GM21447 (cell line): ENCODE results near the gene NOP10.
"Not testable (repeated sequence)": the region's sequence is repeated elsewhere in the genome, so short reads cannot be mapped to it uniquely, and the experiment has no call there.

Experiments
- ATAC-seq: cut with Tn5 transposase; IDR thresholded peaks from one replicate; pipeline ENCODE4 v1.9.1; 2021; ENCODE audit not compliant: unreplicated experiment

NOP10 gene

DNA sequence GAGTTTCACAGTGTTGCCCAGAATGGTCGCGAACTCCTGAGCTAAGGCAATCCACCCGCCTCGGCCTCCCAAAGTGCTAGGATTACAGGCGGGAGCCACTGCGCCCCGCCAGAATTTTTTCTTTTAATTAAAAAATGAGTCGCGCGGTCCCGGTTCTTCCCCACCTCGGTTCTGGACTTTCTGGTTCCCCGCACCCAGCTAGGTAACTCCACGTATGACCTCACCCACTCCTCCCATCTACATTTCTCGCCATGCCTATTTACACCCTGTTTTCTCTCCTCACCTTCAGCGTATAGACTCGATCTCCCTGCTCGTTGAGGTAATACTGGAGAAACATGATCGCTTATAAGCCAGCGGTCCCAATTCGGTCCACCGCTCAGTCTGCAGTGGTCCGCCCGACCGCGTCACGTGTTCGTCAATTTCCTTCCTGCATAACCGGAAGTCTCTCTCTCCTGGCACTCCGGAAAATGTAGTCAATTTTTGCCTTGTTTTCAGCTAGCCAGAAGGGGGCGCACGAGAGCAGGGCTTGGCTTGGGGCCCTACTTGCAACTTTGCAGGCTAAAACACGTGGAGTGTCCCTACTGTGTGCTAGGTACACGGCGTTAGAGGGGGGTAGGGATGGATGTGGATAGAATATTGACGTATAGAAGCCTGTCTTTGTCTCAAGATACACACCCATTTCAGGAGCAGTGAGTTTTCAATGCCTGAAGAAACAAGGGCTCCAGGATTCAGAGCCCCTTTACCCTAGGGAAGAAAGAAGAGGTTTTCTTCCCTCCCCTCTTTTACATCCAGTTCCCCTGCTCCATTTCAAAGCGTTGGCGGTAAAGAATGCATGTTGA, at the start of gene NOP10, which contains the start of gene NUTM1:
NOP10 (minus strand) TSS at position 400 of the 839 bp plus-strand sequence; CDS start at position 337, 63 bp downstream.
NUTM1 (plus strand) TSS at position 579 of the 839 bp plus-strand sequence. CDS start 382 bp downstream, outside the sequence.
- peak; percentile 87 for ATAC-seq

DNA sequence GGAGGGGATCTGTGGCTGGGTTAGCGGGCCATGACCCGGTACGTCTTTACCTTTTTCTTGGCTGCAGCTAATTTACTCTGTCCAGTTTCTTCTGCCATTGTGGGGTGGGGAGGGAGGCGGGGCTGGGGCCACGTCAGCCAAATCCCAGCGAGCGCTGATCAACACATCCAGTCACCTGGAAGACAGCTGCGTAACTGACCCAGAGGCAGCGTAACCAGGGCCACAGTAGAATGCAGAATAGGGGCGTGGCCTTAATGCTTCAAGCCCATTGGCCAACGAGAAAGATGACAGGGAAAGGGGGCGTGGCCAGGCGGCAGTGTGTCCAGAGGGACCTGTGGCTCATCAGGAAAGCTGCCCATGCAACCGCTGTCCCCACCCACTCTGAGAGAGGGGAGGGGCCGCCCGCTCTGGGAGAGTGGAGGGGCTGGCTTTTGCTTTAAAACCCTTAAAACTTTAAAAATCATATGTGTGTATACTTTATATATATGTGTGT, 46.7 kb upstream of the NOP10 start:
- ATAC-seq: not testable (repeated sequence)

DNA sequence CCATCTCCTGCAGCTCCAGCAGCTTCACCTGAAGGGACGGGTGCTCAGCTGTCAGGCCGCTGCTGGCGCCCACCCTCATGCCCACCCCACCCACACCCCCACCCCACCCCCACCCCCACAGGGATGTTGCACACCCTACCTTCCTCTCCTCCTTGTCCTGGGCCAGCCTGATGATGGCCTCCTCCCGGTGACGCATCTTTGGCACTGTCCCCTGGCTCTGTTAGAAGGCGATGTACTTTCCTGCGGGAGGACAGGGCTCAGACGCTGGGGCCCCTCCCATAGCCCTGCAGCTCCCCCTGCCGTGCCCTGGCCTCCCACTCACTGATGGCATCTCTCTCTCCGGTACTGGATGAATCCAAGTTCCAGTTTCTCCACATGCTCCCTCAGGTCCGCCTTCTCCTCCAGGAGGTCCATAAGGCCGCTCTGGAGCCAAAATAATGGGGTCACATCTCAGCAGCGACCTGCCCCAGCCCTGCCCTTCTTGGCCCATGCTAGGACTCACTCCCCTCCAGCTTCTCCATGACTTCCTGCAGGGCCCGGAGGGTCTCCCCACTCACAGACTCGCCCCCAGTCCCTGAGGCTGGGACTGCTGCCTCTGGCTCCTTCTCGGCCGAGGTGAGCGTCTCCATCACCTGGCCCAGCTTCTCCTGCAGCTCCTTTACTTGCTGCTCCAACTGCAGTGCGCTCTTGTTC, 39.0 kb upstream of the NOP10 start:
- ATAC-seq: not testable (repeated sequence)

DNA sequence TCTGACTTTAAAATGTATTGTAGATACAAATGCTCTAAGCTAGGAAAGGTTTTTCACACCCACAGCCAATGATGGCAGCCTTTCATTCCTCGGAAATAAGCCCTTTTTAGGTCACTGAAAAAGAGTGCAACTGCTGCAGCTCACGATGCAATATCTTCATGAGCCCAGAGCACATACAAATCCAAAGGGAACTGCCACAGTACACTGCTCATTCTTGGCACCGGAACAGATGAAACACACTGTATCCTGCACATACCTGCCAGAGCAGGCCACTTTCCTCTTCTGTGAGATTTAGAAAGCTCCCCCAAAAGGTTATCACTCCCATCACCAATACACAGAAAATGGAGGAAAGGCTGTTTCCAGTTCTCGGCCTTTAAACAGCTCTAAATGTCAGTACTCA, 37.6 kb upstream of the NOP10 start:
- not testable (repeated sequence) for ATAC-seq

DNA sequence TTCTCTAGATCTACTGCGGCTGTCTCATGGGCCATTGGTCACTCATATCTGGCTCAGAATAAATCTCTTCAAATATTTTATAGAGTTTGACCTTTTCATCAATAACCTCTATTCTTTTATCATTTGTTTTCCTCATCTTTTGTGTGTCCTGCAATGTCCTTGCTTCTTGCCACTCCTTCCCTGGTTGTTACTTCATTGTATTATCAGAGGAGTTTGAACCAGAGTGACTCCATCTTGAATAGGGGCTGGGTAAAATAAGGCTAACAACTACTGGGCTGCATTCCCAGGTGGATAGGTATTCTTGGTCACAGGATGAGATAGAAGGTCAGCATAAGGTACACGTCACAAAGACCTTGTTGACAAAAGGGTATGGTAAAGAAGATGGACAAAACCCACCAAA, 33.9 kb upstream of the NOP10 start:
- ATAC-seq: no peak

DNA sequence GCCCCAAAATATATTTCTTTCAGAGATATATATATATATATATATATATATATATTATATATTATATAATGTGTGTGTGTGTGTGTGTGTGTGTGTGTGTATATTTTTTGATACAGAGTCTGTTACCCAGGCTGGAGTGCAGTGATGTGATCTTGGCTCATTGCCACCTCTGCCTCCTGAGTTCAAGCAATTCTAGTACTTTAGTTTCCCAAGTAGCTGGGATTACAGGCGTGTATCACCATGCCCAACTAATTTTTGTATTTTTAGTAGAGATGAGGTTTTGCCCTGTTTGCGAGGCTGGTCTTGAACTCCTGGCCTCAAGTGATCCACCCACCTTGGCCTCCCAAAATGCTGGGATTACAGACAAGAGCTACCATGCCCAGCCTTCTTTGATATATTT, 32.6 kb upstream of the NOP10 start:
- ATAC-seq: not testable (repeated sequence)

DNA sequence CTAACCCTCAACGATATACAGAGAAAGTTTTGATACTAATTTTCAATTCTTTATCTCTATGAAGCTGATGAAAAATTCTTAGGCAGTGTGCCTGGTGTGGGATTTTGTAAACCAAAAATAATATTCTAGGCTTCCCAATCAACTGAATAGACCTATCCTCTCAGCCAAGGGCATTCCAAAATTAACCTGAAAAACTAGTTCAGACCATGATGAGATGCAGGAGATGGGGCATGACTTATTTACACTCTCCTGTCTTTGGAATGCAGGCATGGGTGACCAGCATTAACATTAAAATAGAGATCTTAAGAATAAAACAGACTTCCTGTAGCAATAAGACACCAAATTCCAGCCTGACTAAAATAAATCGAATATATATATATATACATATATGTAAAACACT, 31.9 kb upstream of the NOP10 start:
- ATAC-seq: no peak

DNA sequence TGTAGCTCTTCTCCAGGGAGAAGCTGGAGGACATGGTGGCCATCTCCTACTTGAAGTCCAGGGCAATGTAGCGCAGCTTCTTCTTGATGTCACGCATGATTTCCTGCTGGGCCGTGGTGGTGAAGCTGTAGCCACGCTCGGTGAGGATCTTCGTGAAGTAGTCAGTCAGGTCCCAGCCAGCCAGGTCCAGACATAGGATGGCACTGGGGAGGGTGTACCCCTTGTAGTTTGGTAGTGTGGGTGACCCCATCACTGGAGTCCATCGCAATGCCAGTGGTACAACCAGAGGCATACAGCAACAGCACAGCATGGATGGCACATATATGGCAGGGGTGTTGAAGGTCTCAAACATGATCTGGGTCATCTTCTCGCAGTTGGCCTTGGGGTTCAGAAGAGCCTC, 31.0 kb upstream of the NOP10 start:
- no peak for ATAC-seq

DNA sequence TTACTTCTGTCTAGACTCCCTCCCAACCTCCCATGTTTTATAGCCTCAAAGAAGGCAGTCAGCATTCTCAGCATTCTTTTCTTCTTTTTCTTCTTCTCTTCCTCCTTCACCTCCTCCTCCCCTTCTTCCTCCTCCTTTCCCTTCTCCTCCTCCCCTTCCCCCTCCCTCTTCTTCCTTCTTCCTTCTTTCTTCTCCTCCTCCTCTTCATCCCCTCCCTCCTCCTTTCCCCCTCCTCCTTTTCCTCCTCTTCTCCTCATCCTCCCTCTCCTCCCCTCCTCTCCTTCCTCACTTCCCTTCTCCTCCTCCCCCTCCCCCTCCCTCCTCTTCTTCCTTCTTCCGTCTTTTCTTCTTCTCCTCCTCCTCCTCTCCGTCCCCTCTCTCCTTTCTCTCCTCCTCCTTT, 27.7 kb upstream of the NOP10 start:
- ATAC-seq: no peak

DNA sequence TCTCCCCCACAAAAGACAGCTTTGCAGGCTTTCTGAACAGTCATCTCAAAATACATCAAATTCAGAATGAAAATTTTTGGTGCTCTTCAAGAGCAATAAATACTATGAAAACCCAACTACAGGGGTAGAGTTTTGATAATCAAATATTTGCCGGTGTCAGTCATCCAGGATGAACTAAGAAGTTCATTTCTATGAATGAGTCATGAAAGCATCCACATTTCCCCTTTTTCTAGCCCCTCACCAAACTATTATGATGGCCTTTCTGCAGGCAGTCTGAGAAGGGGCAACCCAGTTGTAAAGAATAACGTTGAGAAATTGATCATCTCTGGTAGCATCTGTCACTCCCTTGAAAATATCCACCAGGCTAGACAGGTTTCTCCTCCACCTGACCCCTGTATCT, 27.2 kb upstream of the NOP10 start:
- no peak for ATAC-seq

DNA sequence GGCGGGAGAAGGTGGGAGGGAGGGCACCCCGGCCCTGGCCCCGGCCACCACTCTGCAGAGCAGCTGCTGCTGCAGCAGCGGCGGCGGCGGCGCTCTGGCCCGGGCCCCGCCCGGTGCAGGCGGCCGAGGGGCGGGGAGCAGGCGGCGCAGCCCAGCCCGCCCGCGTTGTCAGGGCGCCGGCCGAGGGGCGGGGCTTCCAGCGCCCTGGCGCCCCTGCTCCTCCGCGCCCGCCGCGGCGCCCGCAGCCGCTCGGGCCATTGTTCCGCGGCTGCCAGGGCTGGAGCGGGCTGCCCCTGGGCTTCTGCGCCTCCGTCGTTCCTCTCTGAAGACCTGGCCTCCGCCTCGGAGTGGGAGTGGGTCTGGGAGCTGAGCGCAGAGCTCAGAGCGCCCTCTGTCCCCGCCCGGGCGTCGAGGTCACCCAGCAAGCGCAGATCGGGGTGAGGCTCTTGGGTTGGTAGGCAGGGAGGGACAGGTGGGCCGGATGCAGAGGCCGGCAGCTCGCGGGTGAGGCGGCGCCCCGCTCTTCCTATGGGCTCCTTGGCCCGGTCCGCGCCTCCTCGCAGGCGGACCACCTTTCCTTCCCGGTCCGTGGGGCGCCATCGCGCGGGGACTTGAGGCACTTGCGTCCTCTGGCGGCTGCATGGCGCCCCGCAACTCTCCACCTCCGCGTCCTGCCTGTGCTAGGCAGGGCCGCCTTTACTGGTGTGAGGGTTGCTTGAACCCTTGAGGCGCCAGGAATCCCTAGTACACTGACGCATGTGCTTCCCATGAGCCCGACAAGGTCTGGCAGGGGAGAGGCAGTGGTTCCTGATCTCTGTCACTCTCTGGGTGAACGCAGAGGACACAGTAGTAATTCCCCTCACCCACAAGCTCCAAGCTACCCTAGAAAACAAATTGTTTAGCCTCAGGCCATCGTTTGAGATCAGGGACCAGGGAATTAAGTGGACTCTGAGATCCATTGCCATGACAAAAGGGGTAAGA, 24.5 kb upstream of the NOP10 start, which contains the start of gene LPCAT4:
LPCAT4 (minus strand) TSS at position 96 of the 981 bp plus-strand sequence. CDS start 96 bp downstream, outside the sequence.
- ATAC-seq: peak; percentile 70

DNA sequence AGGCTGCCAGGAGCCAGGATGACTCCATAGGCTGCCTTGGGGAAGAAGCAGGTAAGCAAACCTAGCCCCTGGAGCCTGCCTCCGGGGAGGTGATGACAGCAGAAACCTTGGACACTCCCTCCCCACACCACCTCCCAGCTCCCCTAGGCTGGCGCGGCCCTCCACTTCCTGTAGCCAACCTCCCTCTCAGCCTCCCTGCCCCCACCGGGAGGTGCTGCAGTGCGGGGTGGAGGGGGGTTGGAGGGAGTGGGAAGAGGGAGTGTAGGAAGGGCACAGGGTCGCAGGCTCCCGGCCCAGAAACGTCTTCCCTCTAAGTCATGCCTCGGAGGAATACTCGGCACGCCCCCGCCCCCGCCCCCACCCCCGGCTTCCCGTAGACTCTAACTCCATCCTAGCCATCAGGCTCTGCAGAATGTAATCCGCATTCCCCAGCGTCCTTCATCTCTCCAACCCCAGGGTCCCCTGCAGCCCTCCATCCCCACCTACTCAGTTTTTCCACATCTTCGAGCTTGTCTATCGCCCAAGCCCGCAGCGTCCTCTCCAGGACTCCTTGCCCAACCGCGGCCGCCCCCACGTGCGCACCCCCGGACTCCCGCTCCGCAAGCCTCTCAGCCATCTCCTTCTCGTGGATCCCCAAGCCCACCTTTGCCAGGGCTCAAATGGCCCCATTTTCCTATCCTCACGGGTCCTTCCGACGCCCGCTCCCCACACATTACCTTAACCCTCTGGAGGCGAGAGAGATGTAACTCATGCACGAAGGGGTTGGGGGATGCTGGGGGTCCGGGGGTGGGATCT, 23.5 kb upstream of the NOP10 start:
- peak; percentile 24 for ATAC-seq

DNA sequence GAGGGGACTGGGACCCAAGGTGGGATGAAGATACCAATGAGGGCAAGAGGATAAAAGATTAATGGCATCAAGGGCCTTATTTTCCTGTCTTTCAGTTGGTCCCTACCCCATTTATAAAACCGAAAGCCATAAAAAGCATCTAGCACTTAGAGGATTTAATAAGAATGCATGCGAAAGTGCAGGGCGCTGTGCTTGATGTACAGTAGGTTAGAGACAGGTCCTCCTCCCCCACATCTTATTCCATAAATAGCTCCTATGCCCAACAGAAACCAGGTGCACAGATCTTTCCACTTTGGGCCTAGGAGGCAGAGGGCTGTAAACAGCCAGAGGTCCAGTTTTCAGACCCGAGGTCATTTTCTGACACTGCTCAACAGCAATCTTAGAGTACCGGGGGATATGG, 22.9 kb upstream of the NOP10 start:
- no peak for ATAC-seq

DNA sequence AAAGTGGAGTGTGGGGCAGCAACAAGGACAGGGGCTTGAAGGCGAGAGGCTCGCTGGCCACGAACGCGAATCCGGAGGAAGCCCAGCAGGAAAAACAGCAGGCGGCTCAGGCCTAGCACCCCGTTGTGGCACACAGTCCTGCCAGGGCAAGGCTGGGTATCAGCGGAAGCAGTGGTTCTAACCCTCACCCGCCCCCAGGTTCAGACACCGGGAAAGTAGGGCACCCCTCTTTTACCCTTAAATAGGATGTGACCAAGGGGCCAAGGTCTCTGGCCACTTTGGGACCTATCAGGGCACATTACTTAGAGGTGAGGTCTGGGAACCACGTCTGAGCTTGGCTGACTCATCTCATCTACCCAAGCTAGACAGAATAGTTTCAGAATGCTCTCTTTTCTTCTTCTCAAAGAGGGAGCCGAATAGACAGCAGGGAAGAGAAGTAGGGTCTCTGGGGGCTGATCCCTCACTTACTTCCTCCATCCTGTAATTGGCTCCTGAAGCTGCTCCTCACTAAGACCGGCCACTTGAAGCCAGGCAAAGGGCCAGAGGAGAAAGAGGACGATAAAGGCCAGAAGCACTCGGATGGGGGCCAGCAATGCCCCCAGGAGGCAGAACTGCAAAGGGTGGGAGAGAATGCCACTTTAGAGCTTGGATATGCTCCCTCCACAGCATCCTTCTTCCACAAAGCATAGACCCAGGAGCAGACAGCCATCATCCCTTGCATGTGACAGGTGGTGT, 22.3 kb upstream of the NOP10 start:
- ATAC-seq: no peak

DNA sequence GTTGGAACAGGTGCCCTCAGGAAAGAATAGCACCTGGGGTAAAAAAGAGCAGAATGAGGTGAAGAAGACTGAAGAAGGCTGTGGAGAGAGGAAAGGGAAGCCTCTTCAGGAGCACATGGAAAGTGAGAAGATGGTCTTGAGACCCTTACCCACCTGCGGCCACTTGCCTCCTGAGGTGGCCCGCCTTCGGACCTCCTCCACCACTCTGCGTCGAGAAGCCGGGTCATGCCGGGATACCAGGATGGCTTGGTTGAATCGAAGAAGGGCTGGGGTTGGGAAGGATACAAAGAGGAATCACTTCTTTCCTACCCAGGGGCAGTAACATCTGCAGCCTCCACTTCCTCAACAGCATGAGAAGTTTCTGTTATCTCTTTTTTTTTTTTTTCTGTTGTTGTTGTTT, 21.1 kb upstream of the NOP10 start:
- ATAC-seq: no peak

DNA sequence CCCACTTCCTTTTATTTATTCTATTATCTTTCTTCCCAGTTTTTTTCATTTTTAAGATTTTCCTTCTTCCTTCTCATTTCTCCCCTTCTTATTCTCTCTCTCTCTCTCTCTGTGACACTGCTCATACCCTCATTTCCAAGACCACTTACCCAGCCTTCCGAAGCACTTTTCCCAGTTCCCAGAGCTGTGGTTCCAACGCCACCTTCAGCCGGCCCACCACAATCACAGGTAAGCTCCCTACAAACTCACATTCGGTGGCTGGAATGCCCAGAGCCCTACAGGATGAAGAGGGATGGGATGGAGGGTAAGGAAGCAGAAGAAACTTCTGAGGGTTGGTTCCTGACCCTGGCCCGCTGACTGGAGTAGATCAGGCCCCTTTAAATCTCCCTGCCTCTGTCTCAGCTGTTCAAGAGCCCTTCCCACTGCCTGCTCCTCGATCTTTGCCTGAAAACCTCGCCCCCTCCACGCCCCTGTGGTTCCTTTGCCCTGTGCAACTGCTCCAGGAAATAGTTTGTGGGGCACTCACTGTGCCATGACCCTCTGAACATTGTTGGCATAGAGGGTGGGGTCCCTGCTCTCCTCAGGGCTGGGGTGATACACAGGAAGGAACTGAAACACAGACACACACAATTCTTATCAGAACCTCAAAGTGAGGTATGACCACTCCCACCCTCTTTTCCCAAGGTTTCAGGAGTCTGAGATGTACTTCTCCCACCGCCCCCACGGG, 19.3 kb upstream of the NOP10 start:
- no peak for ATAC-seq

DNA sequence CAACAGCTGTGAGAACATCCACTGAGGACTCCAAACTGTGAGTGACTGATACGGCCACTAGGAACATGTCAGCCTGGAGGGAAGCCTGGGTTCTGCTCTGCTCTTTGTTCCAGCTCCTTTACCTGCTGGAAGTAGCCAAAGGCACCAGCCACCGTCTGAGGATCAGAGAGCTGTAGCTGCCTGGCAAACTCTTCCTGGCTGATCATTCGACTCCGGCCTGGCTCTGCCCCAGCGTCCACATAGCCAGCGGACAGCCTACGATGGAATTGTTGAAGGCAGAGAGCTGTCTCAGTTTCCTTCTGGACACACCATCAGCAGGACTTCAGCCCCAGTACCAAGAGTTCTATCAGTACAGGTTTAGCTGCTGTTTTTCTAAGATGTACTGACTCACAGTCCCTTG, 18.3 kb upstream of the NOP10 start:
- ATAC-seq: no peak

DNA sequence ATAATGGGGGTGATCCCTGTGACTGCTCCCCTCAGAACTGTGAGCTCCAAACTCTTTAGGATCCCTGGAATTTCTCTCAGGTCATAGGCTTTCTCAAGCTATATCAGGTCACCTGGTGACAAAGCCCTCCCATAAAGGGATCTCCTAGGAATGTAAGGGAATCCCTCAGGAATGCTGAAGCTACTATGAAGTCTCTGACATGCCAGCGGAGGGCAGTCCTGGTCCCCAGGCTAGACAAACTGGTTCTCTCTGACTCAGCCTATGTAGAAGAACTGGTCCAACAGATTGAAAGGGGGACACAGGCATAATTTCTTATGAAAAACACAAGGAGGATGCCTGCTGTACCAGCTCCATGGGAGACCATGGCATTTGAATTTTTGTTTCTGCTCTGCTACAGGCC, 17.4 kb upstream of the NOP10 start:
- ATAC-seq: no peak

DNA sequence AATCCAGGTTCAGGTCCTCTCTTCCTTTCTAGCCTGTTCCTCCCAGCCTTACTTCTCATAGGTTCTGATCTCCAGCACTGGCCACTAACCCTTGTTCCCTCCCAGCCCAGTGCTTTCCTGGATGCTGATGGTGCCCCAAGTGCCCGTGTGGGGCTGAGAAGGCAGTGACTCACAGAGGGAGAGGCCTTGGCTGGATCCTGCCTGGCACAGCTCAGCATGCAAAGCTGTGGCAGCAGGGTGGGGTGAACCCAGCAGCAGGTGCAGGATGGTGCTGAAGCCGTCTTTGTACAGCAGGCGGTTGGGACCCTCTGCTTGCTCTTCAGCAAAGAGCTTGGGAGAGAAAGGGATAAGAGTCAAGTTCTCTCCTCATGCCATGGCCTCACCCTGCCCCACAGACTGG, 16.5 kb upstream of the NOP10 start:
- no peak for ATAC-seq
